Transverse colon (tissue), 4 donors: ENCODE data around the gene NHERF2.

ENCODE experiments used
- CTCF ChIP-seq, 5 experiments: fragments of 200-600 bp in 3 of 5; fragments of 450-650 bp in 2 of 5; sonication (generic) in 3 of 5; IDR thresholded peaks; 1 replicate in 2 of 5; 2 replicates in 3 of 5; pipeline ENCODE4 v1.5.1; 2016 to 2017; ENCODE audit warnings: antibody characterized with exemption in 5 of 5, inconsistent platforms in 3 of 5, mild to moderate bottlenecking in 2 of 5, moderate library complexity in 1 of 5
- POLR2A ChIP-seq: fragments of 450-650 bp; IDR thresholded peaks from one replicate; pipeline ENCODE4 v1.6.1; 2016; ENCODE audit warnings: antibody characterized with exemption, mild to moderate bottlenecking, moderate library complexity
- POLR2AphosphoS5 ChIP-seq, 3 donors: sonication (generic); formaldehyde crosslinking; IDR thresholded peaks; one replicate each; pipeline ENCODE4 v1.6.1; 2016; ENCODE audit warnings: antibody characterized with exemption in 3 of 3

GRCh38 chr16:2001035-2001434, 25.7 kb upstream of the NHERF2 start:
- TF ChIP-seq CTCF (IDR thresholded peaks at IDR 0.05) (no peak), POLR2AphosphoS5 (IDR thresholded peaks at IDR 0.05) (no peak), POLR2A (no peak)
